Hematopoietic multipotent progenitor cell treated with erythropoietin and hydrocortisone succinate and interleukin-3 and kit ligand, for 15 days (in vitro differentiated cells): Measurements from ENCODE around the gene BIRC2.

Experiments used
- DNase-seq: peaks from one replicate; pipeline ENCODE4 v3.0.0-alpha.2; 2015; ENCODE audit warnings: low spot score

Gene BIRC2

GRCh38 chr11:102402548-102402947 is 55.5 kb downstream of the BIRC2 start:
- DNase-seq: no peak

DNA sequence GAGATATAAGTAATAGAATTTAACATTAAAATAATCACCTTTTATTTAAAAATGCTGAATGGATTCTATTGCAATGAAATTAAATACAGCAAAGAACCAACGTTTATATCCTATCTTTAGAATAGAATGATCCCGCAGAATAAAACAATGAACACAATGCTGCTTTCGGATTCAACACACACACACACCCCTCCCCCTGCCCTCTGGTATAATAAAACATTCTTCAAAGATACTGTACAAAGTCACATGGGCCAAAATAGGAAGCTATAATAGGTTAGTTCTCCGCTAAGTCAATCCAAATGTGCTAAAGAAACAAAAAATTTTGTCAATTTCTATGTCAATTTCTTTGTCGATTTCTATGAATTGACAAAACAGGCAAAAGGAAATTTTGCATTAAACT is 58.5 kb downstream of the BIRC2 start:
- DNase-seq: no peak

DNA sequence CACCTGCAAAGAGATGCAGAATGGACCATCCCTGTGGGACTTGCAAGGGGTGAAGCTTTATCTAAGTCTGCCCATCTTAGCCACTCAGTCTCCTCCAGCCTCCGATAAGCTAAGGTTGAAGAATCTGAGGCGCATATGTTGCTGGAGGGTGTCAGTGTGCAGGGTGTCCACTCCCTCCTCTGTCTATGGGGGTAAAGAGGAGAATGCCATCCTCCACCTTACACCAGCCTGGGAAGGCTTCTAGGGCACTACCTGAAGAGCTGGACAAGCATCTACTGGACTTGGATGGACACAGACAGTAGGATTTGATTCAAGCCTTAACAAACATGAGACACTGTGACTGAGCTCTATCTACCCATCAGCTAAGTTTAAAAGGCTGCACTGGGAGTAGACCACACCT is 59.1 kb downstream of the BIRC2 start:
- DNase-seq: no peak

GRCh38 chr11:102407901-102408300 is 60.9 kb downstream of the BIRC2 start:
- DNase-seq: no peak

GRCh38 chr11:102408339-102408738 is 61.3 kb downstream of the BIRC2 start:
- DNase-seq: no peak

GRCh38 chr11:102410382-102410784 is 63.4 kb downstream of the BIRC2 start:
- DNase-seq: no peak

- DNase-seq: no peak
Observed at GRCh38 chr11:102411142-102411541, 64.1 kb downstream of the BIRC2 start.

GRCh38 chr11:102413497-102413896 is 66.5 kb downstream of the BIRC2 start:
- no peak for DNase-seq

- DNase-seq: no peak
Observed at GRCh38 chr11:102414559-102414958, 67.5 kb downstream of the BIRC2 start.

DNA sequence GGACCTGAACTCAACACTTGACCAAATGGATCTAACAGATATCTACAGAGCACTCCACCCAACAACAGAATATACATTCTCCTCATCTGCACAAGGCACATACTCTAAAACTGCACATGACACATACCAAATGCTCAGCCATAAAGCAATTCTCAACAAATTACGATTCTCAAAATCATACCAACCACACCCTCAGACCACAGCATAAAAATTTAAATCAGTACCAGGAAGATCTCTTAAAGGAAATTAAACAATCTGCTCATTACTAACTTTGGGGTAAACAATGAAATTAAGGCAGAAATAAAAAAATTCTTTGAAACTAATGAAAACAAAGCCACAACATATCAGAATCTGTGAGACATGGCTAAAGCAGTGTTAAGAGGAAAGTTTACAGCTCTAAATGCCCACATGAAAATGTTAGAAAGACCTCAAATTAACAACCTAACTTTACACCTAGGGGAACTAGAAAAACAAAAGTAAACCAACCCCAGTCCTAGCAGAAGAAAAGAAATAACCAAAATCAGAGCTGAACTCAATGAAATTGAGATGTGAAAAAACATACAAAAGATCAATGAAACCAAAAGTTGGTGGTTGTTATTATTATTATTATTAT is 68.4 kb downstream of the BIRC2 start:
- no peak for DNase-seq

DNA sequence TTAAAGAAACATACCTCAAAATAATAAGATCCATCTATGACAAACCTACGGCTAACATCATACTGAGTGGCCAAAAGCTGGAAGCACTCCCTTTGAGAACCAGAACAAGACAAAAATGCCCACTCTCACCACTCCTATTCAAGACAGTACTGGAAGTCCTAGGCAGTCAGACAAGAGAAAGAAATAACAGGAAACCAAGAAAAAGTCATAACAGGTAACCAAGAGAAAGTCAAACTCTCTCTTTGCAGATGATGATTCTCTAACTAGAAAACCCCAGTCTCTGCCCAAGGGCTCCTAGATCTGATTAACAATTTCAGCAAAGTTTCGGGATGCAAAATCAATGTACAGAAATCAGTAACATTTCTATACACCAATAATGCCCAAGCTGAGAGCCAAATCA is 70.0 kb downstream of the BIRC2 start:
- DNase-seq: no peak

GRCh38 chr11:102419181-102419580 is 72.2 kb downstream of the BIRC2 start:
- no peak for DNase-seq

GRCh38 chr11:102420547-102420946 is 73.5 kb downstream of the BIRC2 start:
- DNase-seq: no peak

- DNase-seq: no peak
Observed at GRCh38 chr11:102421261-102421660, 74.2 kb downstream of the BIRC2 start.

- no peak for DNase-seq
Observed at GRCh38 chr11:102422817-102423712, 76.1 kb downstream of the BIRC2 start.

DNA sequence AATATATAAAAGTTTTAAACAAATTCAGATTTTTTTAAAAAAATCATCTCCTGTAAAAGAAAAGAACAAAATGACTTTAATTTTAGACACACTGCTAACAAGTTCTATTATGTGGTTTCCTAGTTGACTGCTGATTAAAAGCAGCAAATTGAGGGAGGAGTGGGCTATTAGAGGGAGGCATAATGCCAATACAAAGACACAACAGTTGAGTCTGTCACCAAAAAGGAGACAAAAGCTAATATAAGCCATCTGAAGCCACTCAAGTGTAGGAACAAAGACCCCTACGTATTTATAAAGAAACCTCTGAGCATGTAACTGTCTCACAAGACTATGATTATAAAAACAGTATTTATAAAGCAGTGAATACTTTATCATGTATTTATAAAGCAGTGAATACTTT is 76.9 kb downstream of the BIRC2 start:
- DNase-seq: no peak

GRCh38 chr11:102426000-102426399 is 79.0 kb downstream of the BIRC2 start:
- DNase-seq: no peak

DNA sequence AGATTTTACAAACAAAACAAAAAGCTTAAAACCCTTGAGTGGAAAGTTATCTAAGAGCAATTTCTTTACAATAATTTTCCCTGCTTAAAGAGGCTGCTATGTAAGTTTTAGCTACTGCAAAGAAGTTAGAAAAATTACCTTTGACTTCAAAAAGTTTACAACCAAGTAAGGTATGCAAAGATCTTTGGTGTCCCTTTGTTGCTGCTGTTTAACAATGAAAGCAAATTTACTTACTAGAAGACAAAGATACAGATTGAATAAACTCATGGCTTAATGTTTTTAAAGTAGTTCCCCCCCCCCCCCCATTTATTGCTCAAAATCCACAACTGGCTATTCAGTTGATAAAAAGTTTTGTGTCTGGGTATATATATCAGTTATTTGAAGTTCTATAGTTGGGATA is 79.6 kb downstream of the BIRC2 start:
- DNase-seq: no peak

DNA sequence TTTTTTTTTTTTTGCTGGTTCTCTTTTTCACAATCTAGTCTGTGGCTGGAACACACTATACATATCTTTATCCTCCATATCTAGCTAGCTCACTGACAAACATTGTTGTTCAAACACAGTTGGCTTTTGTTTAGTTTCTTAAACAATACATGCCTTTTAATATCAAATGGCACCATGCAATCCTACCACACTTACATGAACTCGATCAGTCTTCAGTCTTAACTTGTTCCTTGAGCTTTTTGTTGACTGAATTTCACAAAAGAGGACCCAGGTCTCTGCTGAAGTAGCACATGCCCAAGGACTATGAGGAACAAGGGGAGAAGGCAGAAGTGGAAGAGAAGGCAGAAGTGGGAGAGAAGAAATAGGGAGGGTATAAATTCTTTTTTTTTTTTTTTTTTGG is 80.1 kb downstream of the BIRC2 start:
- no peak for DNase-seq
